GM19395 (cell line): Measurements from ENCODE around the gene CTXND1.

ENCODE experiments used
- ATAC-seq: cut with Tn5 transposase; IDR thresholded peaks from one replicate; pipeline ENCODE4 v1.9.1; 2021; ENCODE audit warnings: mild to moderate bottlenecking, moderate library complexity; ENCODE audit not compliant: unreplicated experiment

The CTXND1 gene

GRCh38 chr15:80210611-80211573 lies 41.1 kb downstream of the CTXND1 start:
- ATAC-seq, result peak; percentile 54

- ATAC-seq, result no peak
Measured at GRCh38 chr15:80208758-80209734, 43.0 kb downstream of the CTXND1 start.

- no peak for ATAC-seq
Measured at GRCh38 chr15:80207887-80208286, 44.1 kb downstream of the CTXND1 start.

- no peak for ATAC-seq
Measured at GRCh38 chr15:80204231-80204630, 47.8 kb downstream of the CTXND1 start.

GRCh38 chr15:80203361-80203885 lies 48.6 kb downstream of the CTXND1 start:
- no peak for ATAC-seq

GRCh38 chr15:80202641-80203360 lies 49.2 kb downstream of the CTXND1 start:
- no peak for ATAC-seq

- no peak for ATAC-seq
Measured at GRCh38 chr15:80202016-80202315, 50.0 kb downstream of the CTXND1 start.

GRCh38 chr15:80201256-80202015 lies 50.6 kb downstream of the CTXND1 start:
- no peak for ATAC-seq

- no peak for ATAC-seq
Measured at GRCh38 chr15:80199869-80200268, 52.1 kb downstream of the CTXND1 start.

GRCh38 chr15:80199366-80199765 lies 52.6 kb downstream of the CTXND1 start:
- no peak for ATAC-seq

GRCh38 chr15:80194914-80195313 lies 57.1 kb downstream of the CTXND1 start:
- no peak for ATAC-seq

- ATAC-seq, result no peak
Measured at GRCh38 chr15:80194186-80194585, 57.8 kb downstream of the CTXND1 start.

GRCh38 chr15:80191897-80192595 lies 60.0 kb downstream of the CTXND1 start:
- no peak for ATAC-seq

GRCh38 chr15:80191198-80191597 lies 60.8 kb downstream of the CTXND1 start:
- no peak for ATAC-seq

GRCh38 chr15:80188251-80188650 lies 63.8 kb downstream of the CTXND1 start:
- no peak for ATAC-seq

- ATAC-seq, result no peak
Measured at GRCh38 chr15:80186597-80186996, 65.4 kb downstream of the CTXND1 start.

- no peak for ATAC-seq
Measured at GRCh38 chr15:80186066-80186465, 65.9 kb downstream of the CTXND1 start.

GRCh38 chr15:80185152-80185551 lies 66.9 kb downstream of the CTXND1 start:
- no peak for ATAC-seq

- no peak for ATAC-seq
Measured at GRCh38 chr15:80184554-80184953, 67.5 kb downstream of the CTXND1 start.
